AG09319 (cell line): ENCODE data around the gene SLC39A13.
A peak's percentile ranks its signal among the peaks of the same experiment; 100 is the strongest.

Experiments used
- DNase-seq: peaks from one replicate; pipeline ENCODE4 v3.0.0-alpha.2; 2010; ENCODE audit warnings: low read depth; ENCODE audit errors: extremely low read depth
- CTCF ChIP-seq: IDR thresholded peaks from 2 replicates; pipeline ENCODE4 v1.5.1; 2011; ENCODE audit warnings: low read depth, mild to moderate bottlenecking, inconsistent platforms, low read length, moderate library complexity

Gene SLC39A13

GRCh38 chr11:47418454-47419259 is 10.3 kb downstream of the SLC39A13 start:
- TF ChIP-seq CTCF = no peak

GRCh38 chr11:47425611-47426010 is 17.2 kb downstream of the SLC39A13 start:
- no peak for DNase-seq
- TF ChIP-seq CTCF = no peak

More at GRCh38 chr11:47418454-47419259, 10.3 kb downstream of the SLC39A13 start:
- no peak for DNase-seq

- DNase-seq = peak; percentile 84
- no peak for TF ChIP-seq CTCF
Measured at GRCh38 chr11:47426062-47426956, 17.9 kb downstream of the SLC39A13 start, which contains the start of gene PSMC3. PSMC3 (minus strand) TSS chr11:47426439; CDS start chr11:47426279, 160 bp downstream.

GRCh38 chr11:47430524-47430923 is 22.1 kb downstream of the SLC39A13 start:
- no peak for TF ChIP-seq CTCF
- no peak for DNase-seq

- no peak for TF ChIP-seq CTCF
- no peak for DNase-seq
Measured at GRCh38 chr11:47431356-47432083, 23.1 kb downstream of the SLC39A13 start.

- DNase-seq = no peak
- no peak for TF ChIP-seq CTCF
Measured at GRCh38 chr11:47433157-47433556, 24.8 kb downstream of the SLC39A13 start.
